Measurements from ENCODE around the gene PPM1E. TPM values are rescaled to one million over a fixed set of nuclear protein-coding genes. Genes with fewer than 3 reads are reported as not detected.

The PPM1E gene
- polyA plus RNA-seq, 3 donors = not detected

DNA sequence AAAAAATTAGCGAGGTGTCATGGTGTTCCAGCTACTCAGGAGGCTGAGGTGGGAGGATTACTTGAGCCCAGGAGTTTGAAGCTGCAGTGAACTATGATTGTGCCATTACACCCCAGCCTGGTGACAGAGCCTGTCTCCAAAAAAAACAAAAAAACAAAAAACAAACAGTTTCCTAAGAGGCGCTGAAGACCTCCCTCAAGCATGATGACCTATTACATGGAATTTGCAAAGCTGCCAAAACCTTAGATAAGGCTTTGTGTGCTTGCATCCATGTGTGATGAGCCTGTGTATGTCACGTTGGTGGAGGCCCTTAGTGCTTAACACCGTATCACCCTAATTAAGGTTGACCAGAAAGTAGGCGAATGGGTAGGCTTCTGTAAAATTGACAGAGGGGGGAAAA is 143.5 kb downstream of the PPM1E start:
- Histone ChIP-seq H2AFZ (ENCODE audit: insufficient read depth, low read depth, low read length, poor library complexity, severe bottlenecking) (no peak overlapping the region), H4K20me1 (ENCODE audit: insufficient read depth, low read length) (no peaks in the 10 kb centered on the region), H3K4me3 (replicated peaks in 1 of 3; ENCODE audit: low read depth in 2 of 3, low read length in 3 of 3) (no peak overlapping the region), H3K27ac (ENCODE audit: low read depth in 1 of 2, low read length in 2 of 2) (no peak overlapping the region), H3K79me2 (ENCODE audit: insufficient read depth, low read length) (no peaks in the 10 kb centered on the region), H3K27me3 (ENCODE audit: control insufficient read depth in 2 of 2, insufficient read depth in 2 of 2, low read length in 2 of 2) (no peaks in the 10 kb centered on the region), H3K36me3 (replicated peaks in 1 of 2; ENCODE audit: control insufficient read depth in 1 of 2, insufficient read depth in 2 of 2, low read length in 2 of 2) (no peaks in the 10 kb centered on the region), H3K4me1 (ENCODE audit: control insufficient read depth in 1 of 2, insufficient read depth in 2 of 2, low read length in 2 of 2) (no peaks in the 10 kb centered on the region), H3K9me3 (replicated peaks in 1 of 2; ENCODE audit: control insufficient read depth in 1 of 2, insufficient read depth in 1 of 2, low read length in 2 of 2) (peaks cover 0 to 9% of the 10 kb centered on the region in 2 donors), H3K4me2 (replicated peaks; ENCODE audit: extremely low read depth, low read length, poor library complexity, severe bottlenecking) (no peak overlapping the region), H3K9ac (ENCODE audit: insufficient read depth, low read length, poor library complexity, severe bottlenecking) (no peak overlapping the region)
- no peak for DNase-seq
- TF ChIP-seq, protein P1, sequence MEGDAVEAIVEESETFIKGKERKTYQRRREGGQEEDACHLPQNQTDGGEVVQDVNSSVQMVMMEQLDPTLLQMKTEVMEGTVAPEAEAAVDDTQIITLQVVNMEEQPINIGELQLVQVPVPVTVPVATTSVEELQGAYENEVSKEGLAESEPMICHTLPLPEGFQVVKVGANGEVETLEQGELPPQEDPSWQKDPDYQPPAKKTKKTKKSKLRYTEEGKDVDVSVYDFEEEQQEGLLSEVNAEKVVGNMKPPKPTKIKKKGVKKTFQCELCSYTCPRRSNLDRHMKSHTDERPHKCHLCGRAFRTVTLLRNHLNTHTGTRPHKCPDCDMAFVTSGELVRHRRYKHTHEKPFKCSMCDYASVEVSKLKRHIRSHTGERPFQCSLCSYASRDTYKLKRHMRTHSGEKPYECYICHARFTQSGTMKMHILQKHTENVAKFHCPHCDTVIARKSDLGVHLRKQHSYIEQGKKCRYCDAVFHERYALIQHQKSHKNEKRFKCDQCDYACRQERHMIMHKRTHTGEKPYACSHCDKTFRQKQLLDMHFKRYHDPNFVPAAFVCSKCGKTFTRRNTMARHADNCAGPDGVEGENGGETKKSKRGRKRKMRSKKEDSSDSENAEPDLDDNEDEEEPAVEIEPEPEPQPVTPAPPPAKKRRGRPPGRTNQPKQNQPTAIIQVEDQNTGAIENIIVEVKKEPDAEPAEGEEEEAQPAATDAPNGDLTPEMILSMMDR (IDR thresholded peaks at IDR 0.05) = no peak
- WGBS (ENCODE audit: insufficient coverage) = 86% methylated on average over 3 of the region's 5 CpGs
- peaks cover 0 to 23% (median 13%) of the 10 kb centered on the region in 7 donors for H3K9me3 Mint-ChIP-seq
- H3K36me3 Mint-ChIP-seq = no peaks in the 10 kb centered on the region
- no peaks in the 10 kb centered on the region for H3K4me1 Mint-ChIP-seq
- no peak overlapping the region for H3K4me3 Mint-ChIP-seq
- H3K27me3 Mint-ChIP-seq (ENCODE audit: low read depth in 3 of 3) = peaks cover 3 to 12% (median 5%) of the 10 kb centered on the region in 3 donors
- intact Hi-C loops (cut with micrococcal nuclease) = no loop called here
- H3K27ac Mint-ChIP-seq = peak overlapping the region in 1 of 7 donors; percentile 70

DNA sequence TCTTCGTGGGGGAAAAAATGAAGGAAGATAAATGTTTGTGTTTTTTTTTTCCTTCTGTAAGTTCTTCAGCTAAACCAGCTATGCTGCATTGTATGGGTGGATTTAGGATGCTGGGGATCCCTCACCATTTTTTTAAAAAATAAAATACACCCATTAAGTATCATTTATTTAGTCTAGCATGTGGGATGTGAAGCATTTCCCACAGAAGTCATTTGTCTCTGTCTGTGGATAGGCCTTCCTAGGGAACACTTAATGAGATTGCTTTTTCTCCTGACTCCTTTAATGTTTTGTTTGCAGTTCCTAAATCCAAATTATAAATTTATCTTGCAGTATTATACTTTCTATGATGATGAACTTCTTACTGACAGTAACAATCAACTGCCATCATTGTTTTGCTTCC is 146.7 kb downstream of the PPM1E start:
- Mint-ChIP-seq H3K36me3 (no peaks in the 10 kb centered on the region), H3K27me3 (ENCODE audit: low read depth in 3 of 3) (peaks cover 1 to 9% (median 5%) of the 10 kb centered on the region in 3 donors), H3K27ac (no peak overlapping the region), H3K4me1 (no peaks in the 10 kb centered on the region), H3K4me3 (no peak overlapping the region), H3K9me3 (peaks cover 3 to 25% (median 13%) of the 10 kb centered on the region in 7 donors)
- DNase-seq = no peak
- Histone ChIP-seq H3K9me3 (replicated peaks in 1 of 2; ENCODE audit: control insufficient read depth in 1 of 2, insufficient read depth in 1 of 2, low read length in 2 of 2) (peaks cover 8% of the 10 kb centered on the region in 2 donors), H3K27me3 (ENCODE audit: control insufficient read depth in 2 of 2, insufficient read depth in 2 of 2, low read length in 2 of 2) (no peaks in the 10 kb centered on the region), H3K36me3 (replicated peaks in 1 of 2; ENCODE audit: control insufficient read depth in 1 of 2, insufficient read depth in 2 of 2, low read length in 2 of 2) (no peaks in the 10 kb centered on the region), H2AFZ (ENCODE audit: insufficient read depth, low read depth, low read length, poor library complexity, severe bottlenecking) (no peak overlapping the region), H3K4me2 (replicated peaks; ENCODE audit: extremely low read depth, low read length, poor library complexity, severe bottlenecking) (no peak overlapping the region), H3K4me1 (ENCODE audit: control insufficient read depth in 1 of 2, insufficient read depth in 2 of 2, low read length in 2 of 2) (no peaks in the 10 kb centered on the region), H4K20me1 (ENCODE audit: insufficient read depth, low read length) (no peaks in the 10 kb centered on the region), H3K79me2 (ENCODE audit: insufficient read depth, low read length) (no peaks in the 10 kb centered on the region), H3K27ac (ENCODE audit: low read depth in 1 of 2, low read length in 2 of 2) (no peak overlapping the region), H3K9ac (ENCODE audit: insufficient read depth, low read length, poor library complexity, severe bottlenecking) (no peak overlapping the region), H3K4me3 (replicated peaks in 1 of 3; ENCODE audit: low read depth in 2 of 3, low read length in 3 of 3) (no peak overlapping the region)
- TF ChIP-seq, protein P1 (IDR thresholded peaks at IDR 0.05) = no peak
- intact Hi-C loops (cut with micrococcal nuclease) = no loop called here
- no CpG with 5 or more reads among the region's 1 CpG for WGBS (ENCODE audit: insufficient coverage)

Data from CD14-positive monocyte (primary cell).